Liver (tissue), 9 donors: ENCODE data around the gene ATM. TPM values are rescaled to one million over a fixed set of nuclear protein-coding genes. Genes with fewer than 3 reads are reported as not detected.

Experiments used
- DNase-seq: peaks from one replicate; pipeline ENCODE4 v3.0.0-alpha.2; 2017; ENCODE audit warnings: low spot score
- H3K27ac ChIP-seq, 2 donors: one replicate each; pipeline ENCODE4 v1.7.0; 2013; ENCODE audit warnings: inconsistent platforms in 2 of 2, low read length in 2 of 2, control low read depth in 1 of 2, low read depth in 1 of 2, mild to moderate bottlenecking in 1 of 2
- H3K27me3 ChIP-seq, 4 donors: one replicate each; pipeline versions ENCODE4 v1.6.1 to v1.7.0; 2013; ENCODE audit warnings: low read length in 3 of 4, inconsistent platforms in 1 of 4, mild to moderate bottlenecking in 1 of 4, moderate library complexity in 1 of 4; ENCODE audit not compliant: control insufficient read depth in 4 of 4, insufficient read depth in 4 of 4
- H3K36me3 ChIP-seq, 4 donors: one replicate each; pipeline versions ENCODE4 v1.6.1 to v1.7.0; 2013; ENCODE audit warnings: low read length in 3 of 4, mild to moderate bottlenecking in 3 of 4, low read depth in 1 of 4, moderate library complexity in 1 of 4; ENCODE audit not compliant: control insufficient read depth in 4 of 4, insufficient read depth in 3 of 4
- H3K4me1 ChIP-seq, 4 donors: one replicate each; pipeline versions ENCODE4 v1.6.1 to v1.7.0; 2013; ENCODE audit warnings: low read length in 3 of 4, mild to moderate bottlenecking in 3 of 4, moderate library complexity in 1 of 4; ENCODE audit not compliant: control insufficient read depth in 4 of 4, insufficient read depth in 4 of 4
- H3K4me3 ChIP-seq, 3 donors: one replicate each; pipeline versions ENCODE4 v1.6.1 to v1.7.0; 2013; ENCODE audit warnings: low read length in 3 of 3, control low read depth in 1 of 3, low read depth in 1 of 3, mild to moderate bottlenecking in 1 of 3
- H3K9ac ChIP-seq, 2 donors: one replicate each; pipeline ENCODE4 v1.7.0; 2013; ENCODE audit warnings: low read length in 2 of 2, mild to moderate bottlenecking in 2 of 2, moderate library complexity in 2 of 2, control low read depth in 1 of 2, low read depth in 1 of 2
- H3K9me3 ChIP-seq, 4 donors: one replicate each; pipeline versions ENCODE4 v1.6.1 to v1.7.0; 2013; ENCODE audit warnings: low read length in 3 of 4; ENCODE audit not compliant: control insufficient read depth in 4 of 4
- EGR1 ChIP-seq, 2 donors: IDR thresholded peaks; 2 replicates each; pipeline ENCODE4 v1.6.1; 2016 to 2018; ENCODE audit warnings: antibody characterized with exemption in 2 of 2, low read depth in 2 of 2
- FOXA2 ChIP-seq: IDR thresholded peaks from 2 replicates; pipeline ENCODE4 v1.6.1; 2016; ENCODE audit warnings: antibody characterized with exemption
- HNF4A ChIP-seq, 2 donors: conservative IDR thresholded peaks; 2 replicates each; pipeline ENCODE4 v1.6.1; 2016; ENCODE audit warnings: antibody characterized with exemption in 2 of 2, mild to moderate bottlenecking in 2 of 2
- HNF4G ChIP-seq: IDR thresholded peaks from 2 replicates; pipeline ENCODE4 v1.6.1; 2016; ENCODE audit warnings: antibody characterized with exemption
- MAX ChIP-seq: IDR thresholded peaks from 2 replicates; pipeline ENCODE4 v1.6.1; 2016; ENCODE audit warnings: antibody characterized with exemption
- NR2F2 ChIP-seq: IDR thresholded peaks from 2 replicates; pipeline ENCODE4 v1.6.1; 2016; ENCODE audit warnings: antibody characterized with exemption
- REST ChIP-seq: IDR thresholded peaks from 2 replicates; pipeline ENCODE4 v1.6.1; 2016; ENCODE audit warnings: antibody characterized with exemption, mild to moderate bottlenecking
- RXRA ChIP-seq, 2 donors: IDR thresholded peaks; 2 replicates each; pipeline ENCODE4 v1.6.1; 2017 to 2018; ENCODE audit warnings: antibody characterized with exemption in 2 of 2, mild to moderate bottlenecking in 1 of 2
- SP1 ChIP-seq: IDR thresholded peaks from 2 replicates; pipeline ENCODE4 v1.6.1; 2018; ENCODE audit warnings: antibody characterized with exemption, mild to moderate bottlenecking
- TAF1 ChIP-seq: conservative IDR thresholded peaks from 2 replicates; pipeline ENCODE4 v1.6.1; 2016; ENCODE audit warnings: antibody characterized with exemption, mild to moderate bottlenecking
- YY1 ChIP-seq: IDR thresholded peaks from 2 replicates; pipeline ENCODE4 v1.6.1; 2016; ENCODE audit warnings: antibody characterized with exemption, mild to moderate bottlenecking
- ZBTB33 ChIP-seq: IDR thresholded peaks from 2 replicates; pipeline ENCODE4 v1.6.1; 2016; ENCODE audit warnings: antibody characterized with exemption
- WGBS: extraction: QIAGEN DNeasy Blood & Tissue Kit; methylation state at CpG from one replicate; pipeline ENCODE4 v1.1.7; 2013; 5-methylcytosine and 5-hydroxymethylcytosine counted together
- polyA plus RNA-seq, 2 donors: library from polyadenylated mRNA; stranded (reverse) in 1 of 2; unstranded in 1 of 2; fragments of 200-250 nt in 1 of 2; fragments of >200 nt in 1 of 2; fragmentation: Nextera tagmentation in 1 of 2; extraction: Ambion mirVana in 1 of 2; gene quantifications; one replicate each; pipeline versions ENCODE4 v1.2.1 to v1.2.3, GENCODE V29; 2013 to 2015
- total RNA-seq, 2 donors: library from RNA; depleted of rRNA; stranded (reverse); fragments of >200 nt; gene quantifications; one replicate each; pipeline ENCODE4 v1.2.3, GENCODE V29; 2014
- TF ChIP-seq, protein P1 (sequence below): fragments of 150-350 bp; IDR thresholded peaks from 2 replicates; pipeline ENCODE4 v1.5.1; 2017; ENCODE audit warnings: improper control_type of control experiment, low read depth, low read length; ENCODE audit not compliant: missing input control
- donor health status: healthy.
- donor health status: healthy.
- donor health status: healthy.
- donor health status: healthy.
- donor health status: healthy.

The ATM gene
- total and polyA plus RNA-seq, 4 donors = 9.9 to 65.7 (median 20.9) TPM

DNA sequence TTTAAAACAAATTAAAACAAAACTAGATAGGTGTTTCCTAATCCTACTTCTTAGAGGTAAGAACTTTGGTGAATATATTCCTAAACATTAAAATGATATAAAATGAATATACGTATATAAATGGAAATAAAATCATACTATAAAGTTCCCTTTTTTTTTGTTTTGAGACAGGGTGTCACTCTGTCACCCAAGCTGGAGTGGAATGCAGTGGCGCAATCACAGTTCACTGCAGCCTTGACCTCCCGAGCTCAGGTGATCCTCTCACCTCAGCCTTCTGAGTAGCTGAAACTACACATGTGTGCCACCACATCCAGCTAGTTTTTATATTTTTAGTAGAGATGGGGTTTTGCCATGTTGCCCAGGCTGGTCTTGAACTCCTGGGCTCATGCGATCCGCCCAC lies 45.3 kb upstream of the ATM start:
- Histone ChIP-seq H3K9me3 (no peaks in the 10 kb centered on the region), H3K27me3 (no peaks in the 10 kb centered on the region), H3K27ac (peak overlapping the region; percentile 17 to 20), H3K9ac (no peak overlapping the region), H3K4me1 (peaks cover 0 to 4% (median 0%) of the 10 kb centered on the region in 4 donors), H3K36me3 (peaks cover 0 to 22% (median 14%) of the 10 kb centered on the region in 4 donors), H3K4me3 (no peak overlapping the region)
- no peak for DNase-seq
- 65% methylated on average over 5 of the region's 5 CpGs for WGBS
- TF ChIP-seq HNF4A (conservative IDR thresholded peaks at IDR 0.05) (peak; percentile 29 to 30), NR2F2 (peak; percentile 72), SP1 (no peak), HNF4G (no peak), RXRA (IDR thresholded peaks at IDR 0.05) (peak; percentile 54 to 57), YY1 (no peak)

GRCh38 chr11:108193725-108194124 lies 29.1 kb upstream of the ATM start:
- no peaks in the 10 kb centered on the region for H3K27me3 ChIP-seq
- no peak overlapping the region for H3K27ac ChIP-seq
- H3K9me3 ChIP-seq = no peaks in the 10 kb centered on the region
- H3K4me3 ChIP-seq = no peak overlapping the region
- peaks cover 8 to 24% (median 14%) of the 10 kb centered on the region in 4 donors for H3K36me3 ChIP-seq
- no peak for DNase-seq
- H3K4me1 ChIP-seq = peaks cover 2 to 6% (median 5%) of the 10 kb centered on the region in 4 donors
- no peak overlapping the region for H3K9ac ChIP-seq
- TF ChIP-seq TAF1 (no peak), REST (no peak), MAX (no peak)
- TF ChIP-seq, protein P1, sequence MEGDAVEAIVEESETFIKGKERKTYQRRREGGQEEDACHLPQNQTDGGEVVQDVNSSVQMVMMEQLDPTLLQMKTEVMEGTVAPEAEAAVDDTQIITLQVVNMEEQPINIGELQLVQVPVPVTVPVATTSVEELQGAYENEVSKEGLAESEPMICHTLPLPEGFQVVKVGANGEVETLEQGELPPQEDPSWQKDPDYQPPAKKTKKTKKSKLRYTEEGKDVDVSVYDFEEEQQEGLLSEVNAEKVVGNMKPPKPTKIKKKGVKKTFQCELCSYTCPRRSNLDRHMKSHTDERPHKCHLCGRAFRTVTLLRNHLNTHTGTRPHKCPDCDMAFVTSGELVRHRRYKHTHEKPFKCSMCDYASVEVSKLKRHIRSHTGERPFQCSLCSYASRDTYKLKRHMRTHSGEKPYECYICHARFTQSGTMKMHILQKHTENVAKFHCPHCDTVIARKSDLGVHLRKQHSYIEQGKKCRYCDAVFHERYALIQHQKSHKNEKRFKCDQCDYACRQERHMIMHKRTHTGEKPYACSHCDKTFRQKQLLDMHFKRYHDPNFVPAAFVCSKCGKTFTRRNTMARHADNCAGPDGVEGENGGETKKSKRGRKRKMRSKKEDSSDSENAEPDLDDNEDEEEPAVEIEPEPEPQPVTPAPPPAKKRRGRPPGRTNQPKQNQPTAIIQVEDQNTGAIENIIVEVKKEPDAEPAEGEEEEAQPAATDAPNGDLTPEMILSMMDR = no peak

DNA sequence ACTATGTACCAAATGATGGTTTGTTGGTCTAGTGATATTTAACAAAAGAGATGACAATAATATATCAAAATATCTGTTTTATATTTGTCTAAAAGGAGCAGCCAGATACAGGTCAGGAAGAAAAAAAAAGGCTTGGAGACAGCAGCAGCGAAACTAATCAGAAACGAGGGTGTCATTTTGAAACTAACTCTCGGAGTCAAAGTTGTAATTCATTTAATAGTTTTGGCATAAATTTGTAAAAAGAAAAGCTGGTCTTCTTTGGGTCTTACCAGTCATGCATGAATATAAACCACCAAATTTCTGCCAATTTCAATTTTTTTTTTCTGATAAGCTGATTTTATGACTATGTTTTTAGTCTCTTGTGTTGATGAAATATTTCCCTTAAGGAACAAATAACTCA lies 26.0 kb upstream of the ATM start:
- H3K27me3 ChIP-seq = no peaks in the 10 kb centered on the region
- no peak for TF ChIP-seq HNF4G
- TF ChIP-seq TAF1 = no peak
- TF ChIP-seq FOXA2 = no peak
- no peak for TF ChIP-seq HNF4A (conservative IDR thresholded peaks at IDR 0.05)
- TF ChIP-seq ZBTB33 = no peak
- TF ChIP-seq, protein P1 = no peak
- no peak for TF ChIP-seq EGR1 (IDR thresholded peaks at IDR 0.05; ENCODE audit: low read depth in 2 of 2)
- peaks cover 2 to 6% (median 5%) of the 10 kb centered on the region in 4 donors for H3K4me1 ChIP-seq
- H3K36me3 ChIP-seq = peaks cover 2 to 12% (median 6%) of the 10 kb centered on the region in 4 donors
- H3K9me3 ChIP-seq = no peaks in the 10 kb centered on the region
- no peak overlapping the region for H3K4me3 ChIP-seq
- WGBS = 81% methylated on average over 3 of the region's 3 CpGs
- H3K27ac ChIP-seq = no peak overlapping the region
- no peak for DNase-seq
- H3K9ac ChIP-seq = no peak overlapping the region
